NCI-H2196 treated with DMSO at 0.1 percent for 48 hours (cell line): ENCODE measurements around the gene VPS18.

Experiments used
- DNase-seq: peaks from one replicate; lab custom pipeline; 2025; ENCODE audit not compliant: unreplicated experiment; lab: John Stamatoyannopoulos, UW

VPS18 gene

GRCh38 chr15:40900256-40901052 is 6.2 kb downstream of the VPS18 start:
- no peak for DNase-seq

- DNase-seq = no peak
Observed at GRCh38 chr15:40901053-40901443, 6.8 kb downstream of the VPS18 start.

GRCh38 chr15:40902605-40903561 is 8.6 kb downstream of the VPS18 start:
- DNase-seq = no peak

GRCh38 chr15:40904552-40905201 is 10.4 kb downstream of the VPS18 start:
- DNase-seq = no peak

- peak; percentile 85 for DNase-seq
Observed at GRCh38 chr15:40906091-40906990, 12.1 kb downstream of the VPS18 start.

GRCh38 chr15:40906991-40907802 is 12.9 kb downstream of the VPS18 start:
- DNase-seq = peak; percentile 71

- DNase-seq = no peak
Observed at GRCh38 chr15:40908095-40908494, 13.8 kb downstream of the VPS18 start.

- DNase-seq = no peak
Observed at GRCh38 chr15:40909662-40910630, 15.7 kb downstream of the VPS18 start.

GRCh38 chr15:40911141-40911540 is 16.9 kb downstream of the VPS18 start:
- no peak for DNase-seq

- no peak for DNase-seq
Observed at GRCh38 chr15:40911693-40912092, 17.4 kb downstream of the VPS18 start.

- DNase-seq = no peak
Observed at GRCh38 chr15:40912478-40912877, 18.2 kb downstream of the VPS18 start.

- DNase-seq = no peak
Observed at GRCh38 chr15:40914013-40914412, 19.8 kb downstream of the VPS18 start.

GRCh38 chr15:40914486-40914885 is 20.2 kb downstream of the VPS18 start:
- DNase-seq = no peak

GRCh38 chr15:40915116-40915661 is 20.9 kb downstream of the VPS18 start:
- no peak for DNase-seq

- no peak for DNase-seq
Observed at GRCh38 chr15:40915679-40916078, 21.4 kb downstream of the VPS18 start.

GRCh38 chr15:40917585-40917984 is 23.3 kb downstream of the VPS18 start:
- no peak for DNase-seq

- DNase-seq = no peak
Observed at GRCh38 chr15:40918146-40918798, 24.0 kb downstream of the VPS18 start.
